Measurements from ENCODE around the gene ABCC8. TPM values are rescaled to one million over a fixed set of nuclear protein-coding genes. Genes with fewer than 3 reads are reported as not detected.

Gene ABCC8
- total RNA-seq, 1 experiment from 2014 or later, result not detected

DNA sequence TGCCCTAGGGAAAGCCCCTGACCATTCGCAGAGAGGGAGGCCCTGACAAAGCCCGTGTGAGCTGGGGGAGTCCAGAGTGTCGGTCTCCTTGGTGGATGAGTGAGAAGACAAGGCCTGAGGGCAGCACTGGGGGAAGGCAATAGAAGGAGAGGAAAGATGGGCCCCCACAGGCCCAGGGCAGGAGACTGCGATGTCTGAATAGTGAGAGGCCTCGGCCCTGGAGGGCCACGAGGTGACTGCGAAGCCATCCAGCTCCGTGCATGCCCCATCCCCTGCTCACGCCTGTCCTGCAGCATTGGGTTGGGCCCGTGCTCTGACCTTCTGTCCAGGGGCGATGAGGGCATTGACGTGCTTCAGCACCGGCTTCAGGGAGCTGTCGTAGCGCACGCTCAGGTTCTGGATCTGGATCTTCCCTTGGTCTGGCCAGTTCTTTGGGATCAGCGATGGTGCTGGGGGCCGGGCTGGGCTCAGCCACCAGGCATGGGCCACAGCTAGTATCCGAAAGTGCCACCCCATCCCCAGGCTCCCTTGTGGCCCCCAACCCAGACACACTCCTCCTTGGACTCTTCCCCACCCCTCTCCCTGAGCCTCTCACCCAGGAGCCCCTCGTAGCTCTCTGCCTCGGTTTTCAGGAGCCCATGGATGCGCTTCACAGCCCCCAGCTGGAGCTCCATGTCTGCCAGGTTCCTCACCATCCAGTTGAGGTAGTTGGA, 79.9 kb downstream of the ABCC8 start:
- no peak overlapping the region for H3K4me3 ChIP-seq (ENCODE audit: low read depth, low read length, poor library complexity, severe bottlenecking)
- ChIA-PET POLR2A (ENCODE audit: low non-redundant PET) (no interaction called here), CTCF (no interaction called here)
- TF ChIP-seq, protein P1, sequence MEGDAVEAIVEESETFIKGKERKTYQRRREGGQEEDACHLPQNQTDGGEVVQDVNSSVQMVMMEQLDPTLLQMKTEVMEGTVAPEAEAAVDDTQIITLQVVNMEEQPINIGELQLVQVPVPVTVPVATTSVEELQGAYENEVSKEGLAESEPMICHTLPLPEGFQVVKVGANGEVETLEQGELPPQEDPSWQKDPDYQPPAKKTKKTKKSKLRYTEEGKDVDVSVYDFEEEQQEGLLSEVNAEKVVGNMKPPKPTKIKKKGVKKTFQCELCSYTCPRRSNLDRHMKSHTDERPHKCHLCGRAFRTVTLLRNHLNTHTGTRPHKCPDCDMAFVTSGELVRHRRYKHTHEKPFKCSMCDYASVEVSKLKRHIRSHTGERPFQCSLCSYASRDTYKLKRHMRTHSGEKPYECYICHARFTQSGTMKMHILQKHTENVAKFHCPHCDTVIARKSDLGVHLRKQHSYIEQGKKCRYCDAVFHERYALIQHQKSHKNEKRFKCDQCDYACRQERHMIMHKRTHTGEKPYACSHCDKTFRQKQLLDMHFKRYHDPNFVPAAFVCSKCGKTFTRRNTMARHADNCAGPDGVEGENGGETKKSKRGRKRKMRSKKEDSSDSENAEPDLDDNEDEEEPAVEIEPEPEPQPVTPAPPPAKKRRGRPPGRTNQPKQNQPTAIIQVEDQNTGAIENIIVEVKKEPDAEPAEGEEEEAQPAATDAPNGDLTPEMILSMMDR (conservative IDR thresholded peaks at IDR 0.05; ENCODE audit: low read depth, low read length), result no peak
- no peak for TF ChIP-seq EZH2 (IDR thresholded peaks at IDR 0.05; ENCODE audit: borderline replicate concordance, low read depth, low read length, poor library complexity, severe bottlenecking)
- no peaks in the 10 kb centered on the region for H3K27me3 ChIP-seq (replicated peaks; ENCODE audit: insufficient read depth, low read depth, low read length, poor library complexity)
- no peaks in the 10 kb centered on the region for H3K4me1 ChIP-seq (ENCODE audit: insufficient read depth, low read length, poor library complexity, severe bottlenecking)
- BruUV-seq (replicated peaks), result no TSS peak
- intact Hi-C loops (cut with micrococcal nuclease; ENCODE audit: unreplicated experiment), result no loop called here
- no peak overlapping the region for H3K27ac ChIP-seq (ENCODE audit: low read depth, low read length, poor library complexity, severe bottlenecking)
- no peaks in the 10 kb centered on the region for H3K9me3 ChIP-seq (ENCODE audit: low read depth, low read length, poor library complexity, severe bottlenecking)
- DNase-seq (ENCODE audit: low spot score), result no peak
- H3K36me3 ChIP-seq (ENCODE audit: insufficient read depth, low read length, poor library complexity, severe bottlenecking), result no peaks in the 10 kb centered on the region

DNA sequence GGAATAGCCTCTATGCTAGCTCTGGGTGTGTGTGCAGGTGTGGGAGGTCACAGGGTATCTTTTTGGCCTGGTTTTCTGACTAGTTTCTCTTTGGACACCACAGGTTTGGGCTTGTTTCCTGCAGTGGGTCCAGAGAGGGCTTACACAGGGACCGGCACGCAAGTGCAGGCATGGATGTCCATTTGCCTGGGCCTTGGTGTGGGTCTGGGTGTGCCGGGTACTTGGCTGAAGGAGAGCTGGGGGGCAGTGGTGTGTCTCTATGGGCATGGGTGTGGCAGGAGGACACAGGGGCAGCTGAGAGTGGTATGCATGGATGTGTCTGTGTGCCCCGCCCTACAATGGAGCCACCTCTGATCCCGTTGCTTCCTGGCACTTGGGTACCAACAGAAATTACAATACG, 80.7 kb downstream of the ABCC8 start:
- Histone ChIP-seq H3K36me3 (ENCODE audit: insufficient read depth, low read length, poor library complexity, severe bottlenecking) (no peaks in the 10 kb centered on the region), H3K4me3 (ENCODE audit: low read depth, low read length, poor library complexity, severe bottlenecking) (no peak overlapping the region), H3K27me3 (replicated peaks; ENCODE audit: insufficient read depth, low read depth, low read length, poor library complexity) (no peaks in the 10 kb centered on the region), H3K9me3 (ENCODE audit: low read depth, low read length, poor library complexity, severe bottlenecking) (no peaks in the 10 kb centered on the region), H3K4me1 (ENCODE audit: insufficient read depth, low read length, poor library complexity, severe bottlenecking) (no peaks in the 10 kb centered on the region), H3K27ac (ENCODE audit: low read depth, low read length, poor library complexity, severe bottlenecking) (no peak overlapping the region)
- CTCF ChIA-PET, result no interaction called here
- POLR2A ChIA-PET (ENCODE audit: low non-redundant PET), result no interaction called here
- TF ChIP-seq, protein P1 (conservative IDR thresholded peaks at IDR 0.05; ENCODE audit: low read depth, low read length), result no peak
- no peak for TF ChIP-seq EZH2 (IDR thresholded peaks at IDR 0.05; ENCODE audit: borderline replicate concordance, low read depth, low read length, poor library complexity, severe bottlenecking)
- intact Hi-C loops (cut with micrococcal nuclease; ENCODE audit: unreplicated experiment), result no loop called here
- no TSS peak for BruUV-seq (replicated peaks)
- DNase-seq (ENCODE audit: low spot score), result no peak

DNA sequence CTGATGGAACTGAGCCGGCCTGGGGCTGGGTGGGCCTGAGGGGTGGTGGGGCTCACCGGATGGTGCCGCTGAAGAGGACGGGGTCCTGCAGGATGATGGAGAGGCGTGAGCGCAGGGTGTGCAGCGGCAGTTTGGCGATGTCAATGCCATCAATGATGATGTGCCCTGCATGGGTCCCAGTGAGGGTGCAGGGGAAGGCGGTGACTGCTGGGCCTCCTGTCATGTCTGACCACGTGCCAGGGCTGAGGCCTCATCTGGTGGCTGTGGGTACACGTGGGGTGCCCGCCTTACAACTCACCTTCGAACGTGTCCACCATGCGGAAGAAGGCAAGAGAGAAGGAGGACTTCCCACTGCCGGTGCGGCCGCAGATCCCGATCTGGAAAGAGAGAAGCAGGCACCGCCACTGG, 81.1 kb downstream of the ABCC8 start:
- no peak overlapping the region for H3K27ac ChIP-seq (ENCODE audit: low read depth, low read length, poor library complexity, severe bottlenecking)
- POLR2A ChIA-PET (ENCODE audit: low non-redundant PET), result no interaction called here
- BruUV-seq (replicated peaks), result no TSS peak
- no peaks in the 10 kb centered on the region for H3K9me3 ChIP-seq (ENCODE audit: low read depth, low read length, poor library complexity, severe bottlenecking)
- H3K4me1 ChIP-seq (ENCODE audit: insufficient read depth, low read length, poor library complexity, severe bottlenecking), result no peaks in the 10 kb centered on the region
- TF ChIP-seq, protein P1 (conservative IDR thresholded peaks at IDR 0.05; ENCODE audit: low read depth, low read length), result no peak
- TF ChIP-seq EZH2 (IDR thresholded peaks at IDR 0.05; ENCODE audit: borderline replicate concordance, low read depth, low read length, poor library complexity, severe bottlenecking), result no peak
- no peaks in the 10 kb centered on the region for H3K27me3 ChIP-seq (replicated peaks; ENCODE audit: insufficient read depth, low read depth, low read length, poor library complexity)
- intact Hi-C loops (cut with micrococcal nuclease; ENCODE audit: unreplicated experiment), result no loop called here
- no peaks in the 10 kb centered on the region for H3K36me3 ChIP-seq (ENCODE audit: insufficient read depth, low read length, poor library complexity, severe bottlenecking)
- CTCF ChIA-PET, result no interaction called here
- no peak overlapping the region for H3K4me3 ChIP-seq (ENCODE audit: low read depth, low read length, poor library complexity, severe bottlenecking)
- DNase-seq (ENCODE audit: low spot score), result no peak
